ENCODE measurements around the gene BUD13. TPM values are rescaled to one million over a fixed set of nuclear protein-coding genes. Genes with fewer than 3 reads are reported as not detected.

Gene BUD13
- total RNA-seq, 2 donors from 2014 or later: 8.9 to 15.8 TPM

GRCh38 chr11:116730601-116731000, 42.2 kb downstream of the BUD13 start:
- 39 to 46% methylated on average over 6 of the region's 6 CpGs for WGBS, 2 donors
- TF ChIP-seq CTCF (IDR thresholded peaks at IDR 0.05) (no peak), POLR2A (IDR thresholded peaks at IDR 0.05) (no peak)
- H3K9me3 ChIP-seq: no peaks in the 10 kb centered on the region
- peaks cover 4% of the 10 kb centered on the region for H3K4me1 ChIP-seq
- H3K36me3 ChIP-seq (replicated peaks in 1 of 2; ENCODE audit: insufficient read depth in 1 of 2, low read depth in 2 of 2): no peaks in the 10 kb centered on the region
- H3K27me3 ChIP-seq: no peaks in the 10 kb centered on the region
- DNase-seq (no peak), ATAC-seq (no peak)
- no peak overlapping the region for H3K4me3 ChIP-seq
- intact Hi-C loops (cut with DNase I): no loop called here
- H3K27ac ChIP-seq: no peak overlapping the region

DNA sequence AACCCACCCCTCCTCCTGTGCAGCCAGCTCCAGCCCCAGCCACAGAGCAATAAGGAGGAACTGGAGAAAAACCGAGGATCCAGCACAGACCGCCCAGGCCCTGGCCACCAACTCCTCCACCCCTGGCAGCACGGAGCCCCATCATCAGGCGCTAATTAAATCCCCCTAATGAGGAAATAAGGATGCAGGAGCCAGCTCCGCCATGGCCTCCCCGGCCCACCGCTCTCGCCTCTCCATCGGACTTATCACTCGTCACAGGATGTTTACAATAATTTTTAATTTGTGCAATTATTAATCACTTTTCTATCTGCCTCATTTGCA, 42.6 kb downstream of the BUD13 start:
- Histone ChIP-seq H3K27me3 (no peaks in the 10 kb centered on the region), H3K4me3 (no peak overlapping the region), H3K9me3 (no peaks in the 10 kb centered on the region), H3K27ac (no peak overlapping the region), H3K36me3 (replicated peaks in 1 of 2; ENCODE audit: insufficient read depth in 1 of 2, low read depth in 2 of 2) (no peaks in the 10 kb centered on the region), H3K4me1 (peaks cover 4% of the 10 kb centered on the region)
- WGBS, 2 donors: 77 to 83% methylated on average over 10 of the region's 10 CpGs
- DNase-seq (no peak), ATAC-seq (no peak)
- TF ChIP-seq POLR2A (IDR thresholded peaks at IDR 0.05): no peak
- no peak for TF ChIP-seq CTCF (IDR thresholded peaks at IDR 0.05)
- intact Hi-C loops (cut with DNase I): no loop called here

GRCh38 chr11:116729501-116730240, 43.1 kb downstream of the BUD13 start:
- Histone ChIP-seq H3K4me1 (peaks cover 4% of the 10 kb centered on the region), H3K36me3 (replicated peaks in 1 of 2; ENCODE audit: insufficient read depth in 1 of 2, low read depth in 2 of 2) (no peaks in the 10 kb centered on the region), H3K4me3 (no peak overlapping the region), H3K27ac (no peak overlapping the region), H3K27me3 (no peaks in the 10 kb centered on the region), H3K9me3 (no peaks in the 10 kb centered on the region)
- intact Hi-C loops (cut with DNase I): no loop called here
- no peak for TF ChIP-seq CTCF (IDR thresholded peaks at IDR 0.05)
- no peak for TF ChIP-seq POLR2A (IDR thresholded peaks at IDR 0.05)
- no peak for ATAC-seq
- 89 to 90% methylated on average over 6 to 8 of the region's 8 CpGs for WGBS, 2 donors
- no peak for DNase-seq

GRCh38 chr11:116727990-116728389, 44.8 kb downstream of the BUD13 start:
- WGBS, 2 donors: 52 to 64% methylated on average over 6 of the region's 6 CpGs
- Histone ChIP-seq H3K4me1 (peaks cover 4% of the 10 kb centered on the region), H3K4me3 (no peak overlapping the region), H3K9me3 (no peaks in the 10 kb centered on the region), H3K27ac (no peak overlapping the region), H3K27me3 (no peaks in the 10 kb centered on the region), H3K36me3 (replicated peaks in 1 of 2; ENCODE audit: insufficient read depth in 1 of 2, low read depth in 2 of 2) (no peaks in the 10 kb centered on the region)
- no peak for DNase-seq
- TF ChIP-seq POLR2A (IDR thresholded peaks at IDR 0.05) (no peak), CTCF (IDR thresholded peaks at IDR 0.05) (no peak)
- no peak for ATAC-seq
- intact Hi-C loops (cut with DNase I): no loop called here

All from body of pancreas (tissue), 4 donors.